Measurements from ENCODE around the gene CYBRD1.

Gene CYBRD1

GRCh38 chr2:171600126-171600525, 77.9 kb downstream of the CYBRD1 start:
- TF ChIP-seq ZFP3 (CRISPR knock-in tag; IDR thresholded peaks at IDR 0.05): no peak
- TF ChIP-seq PPARA (CRISPR knock-in tag; IDR thresholded peaks at IDR 0.05; ENCODE audit: borderline replicate concordance): no peak
- no peak for TF ChIP-seq ISL1 (CRISPR knock-in tag; IDR thresholded peaks at IDR 0.05)
- no peak for TF ChIP-seq CREB5 (CRISPR knock-in tag; IDR thresholded peaks at IDR 0.05; ENCODE audit: low read depth)
- TF ChIP-seq RARB (CRISPR knock-in tag; IDR thresholded peaks at IDR 0.05): no peak
- no peak for TF ChIP-seq POU6F1 (CRISPR knock-in tag; IDR thresholded peaks at IDR 0.05; ENCODE audit: borderline replicate concordance, low read depth)
- no peak for TF ChIP-seq ZC3H10 (CRISPR knock-in tag; IDR thresholded peaks at IDR 0.05)
- TF ChIP-seq CSDC2 (CRISPR knock-in tag; IDR thresholded peaks at IDR 0.05): no peak
- TF ChIP-seq OSR1 (CRISPR knock-in tag; IDR thresholded peaks at IDR 0.05): no peak
- no peak for TF ChIP-seq ZFP30 (CRISPR knock-in tag; IDR thresholded peaks at IDR 0.05)
- no peak for ATAC-seq

GRCh38 chr2:171602352-171602751, 80.1 kb downstream of the CYBRD1 start:
- no peak for ATAC-seq
- TF ChIP-seq ZFP3 (CRISPR knock-in tag; IDR thresholded peaks at IDR 0.05) (no peak), ZC3H10 (CRISPR knock-in tag; IDR thresholded peaks at IDR 0.05) (no peak), TCF4 (CRISPR knock-in tag; IDR thresholded peaks at IDR 0.05; ENCODE audit: borderline replicate concordance) (no peak), CREB5 (CRISPR knock-in tag; IDR thresholded peaks at IDR 0.05; ENCODE audit: low read depth) (no peak)

All from SK-N-SH treated with all-trans-retinoic acid at 6 μM for 48 hours (cell line).